Myocyte (in vitro differentiated cells): Measurements from ENCODE around the gene ELFN1. TPM values are rescaled to one million over a fixed set of nuclear protein-coding genes. Genes with fewer than 3 reads are reported as not detected.

Experiments used
- DNase-seq: peaks from one replicate; pipeline ENCODE4 v3.0.0-alpha.2; 2012; ENCODE audit warnings: low read depth
- total RNA-seq: library from RNA; depleted of rRNA; stranded (reverse); fragments of >200 nt; gene quantifications from 2 replicates; pipeline ENCODE4 v1.2.3, GENCODE V29; 2014

ELFN1 gene
- total RNA-seq, 1 donor from 2014 or later, result not detected

DNA sequence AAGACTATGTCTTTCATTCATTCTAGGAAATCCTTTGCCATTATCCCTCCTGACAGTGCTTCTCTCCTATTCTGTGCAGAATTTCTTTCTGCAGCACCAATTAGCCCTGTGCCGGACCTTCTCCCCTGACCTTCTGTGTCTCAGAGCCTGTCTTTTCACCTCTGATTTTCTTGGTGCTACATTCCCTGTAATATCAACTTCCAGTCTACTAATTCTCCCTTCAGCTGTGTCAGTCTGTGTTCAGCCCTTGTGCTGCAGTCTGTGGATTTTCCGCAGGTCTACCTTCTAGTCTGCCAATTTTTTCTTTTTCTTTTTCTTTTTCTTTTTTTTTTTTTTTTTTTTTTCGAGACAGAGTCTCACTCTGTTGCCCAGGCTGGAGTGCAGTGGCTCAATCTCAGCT is 115.8 kb downstream of the ELFN1 start:
- DNase-seq, result no peak

- no peak for DNase-seq
Measured at GRCh38 chr7:1787241-1787640, 117.2 kb downstream of the ELFN1 start.

DNA sequence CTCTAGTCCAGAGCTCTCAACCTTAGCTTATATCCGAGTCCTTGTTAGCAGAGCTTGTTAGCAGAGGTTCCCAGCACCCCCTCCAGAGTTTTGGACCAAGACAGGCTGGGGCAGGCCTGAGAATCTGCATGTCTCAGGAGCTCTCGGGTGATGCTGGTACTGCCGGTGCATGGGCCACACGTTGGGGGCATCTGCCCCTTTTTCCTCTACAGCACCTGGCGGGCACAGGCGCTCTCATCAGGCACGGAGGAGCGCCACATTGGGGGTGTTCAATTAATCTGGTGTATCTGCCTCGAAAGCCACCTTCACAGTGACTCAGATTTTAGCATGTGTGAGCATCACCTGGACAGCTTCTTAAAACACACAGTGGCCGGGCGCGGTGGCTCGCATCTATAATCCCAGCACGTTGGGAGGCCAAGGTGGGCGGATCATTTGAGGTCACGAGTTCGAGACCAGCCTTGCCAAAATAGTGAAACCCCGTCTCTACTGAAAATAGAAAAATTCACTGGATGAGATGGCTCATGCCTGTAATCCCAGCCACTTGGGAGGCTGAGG is 117.7 kb downstream of the ELFN1 start:
- no peak for DNase-seq

GRCh38 chr7:1794888-1795542 is 124.9 kb downstream of the ELFN1 start:
- no peak for DNase-seq

Other genes with a start within 250 kb of the ELFN1 start
- gene MICALL2, start 210.8 kb upstream of the ELFN1 start, total RNA-seq, result 25.4 and 36.7 TPM in 2 replicates
- 52.7 and 58.5 TPM in 2 replicates for gene INTS1, start 165.9 kb upstream of the ELFN1 start, total RNA-seq
- gene MAFK, start 139.6 kb upstream of the ELFN1 start, total RNA-seq, result 28.4 and 40.6 TPM in 2 replicates
- gene TMEM184A, start 114.1 kb upstream of the ELFN1 start, total RNA-seq, result 0.32 and 2.8 TPM in 2 replicates
- 47.1 and 54.1 TPM in 2 replicates for gene PSMG3, start 100.2 kb upstream of the ELFN1 start, total RNA-seq